Right lobe of liver (tissue), 6 donors: ENCODE measurements around the gene ZFX. TPM values are rescaled to one million over a fixed set of nuclear protein-coding genes. Genes with fewer than 3 reads are reported as not detected.

Experiments
- ATAC-seq, 4 donors: fragments of 200-7000 bp; cut with Tn5 transposase; one replicate each; pipeline ENCODE4 v1.9.1; 2020; ENCODE audit warnings: mild to moderate bottlenecking in 4 of 4, moderate library complexity in 4 of 4
- DNase-seq, 3 donors: peaks; one replicate each; pipeline ENCODE4 v3.0.0-alpha.2; 2020
- H3K27ac ChIP-seq, 3 donors: fragments of 200-600 bp; one replicate each; pipeline ENCODE4 v1.8.0; 2022
- H3K27me3 ChIP-seq, 2 donors: fragments of 200-600 bp; one replicate each; pipeline ENCODE4 v1.8.0; 2022
- H3K36me3 ChIP-seq, 4 donors: fragments of 200-600 bp; sonication (generic) in 1 of 4; one replicate each; pipeline versions ENCODE4 v1.5.1 to v1.8.0; 2017 to 2022; ENCODE audit warnings: control low read depth in 1 of 4
- H3K4me1 ChIP-seq, 4 donors: fragments of 200-600 bp; sonication (generic) in 1 of 4; one replicate each; pipeline versions ENCODE4 v1.5.1 to v1.8.0; 2017 to 2022; ENCODE audit warnings: control low read depth in 1 of 4
- H3K4me3 ChIP-seq, 3 donors: fragments of 200-600 bp; one replicate each; pipeline ENCODE4 v1.8.0; 2022
- H3K9me3 ChIP-seq, 4 donors: fragments of 200-600 bp; sonication (generic) in 1 of 4; one replicate each; pipeline versions ENCODE4 v1.5.1 to v1.8.0; 2017 to 2022; ENCODE audit warnings: control low read depth in 1 of 4
- CTCF ChIP-seq, 4 donors: fragments of 200-600 bp in 3 of 4; fragments of 450-650 bp in 1 of 4; IDR thresholded peaks; one replicate each; pipeline versions ENCODE4 v1.5.1 to v1.8.0; 2016 to 2022; ENCODE audit warnings: antibody characterized with exemption in 4 of 4, mild to moderate bottlenecking in 2 of 4
- POLR2A ChIP-seq: fragments of 450-650 bp; IDR thresholded peaks from one replicate; pipeline ENCODE4 v1.6.1; 2017; ENCODE audit warnings: antibody characterized with exemption, mild to moderate bottlenecking
- WGBS: methylation state at CpG from one replicate; pipeline ENCODE4 v1.1.6; 2018; ENCODE audit warnings: low coverage, low lambda C conversion rate; ENCODE audit not compliant: insufficient coverage; ENCODE audit errors: missing lambda C conversion rate; 5-methylcytosine and 5-hydroxymethylcytosine counted together
- intact Hi-C, 2 donors: fragments of 100-400 bp; cut with DNase I; formaldehyde crosslinking; loops; one replicate each; pipeline versions ENCODE4 v1.11.2 to v1.14.1; 2022
- total RNA-seq, 6 experiments: library from RNA; depleted of rRNA in 2 of 6; stranded (reverse); fragments of >200 nt in 2 of 6; fragmentation: NEBNext Ultra II Directional in 3 of 6; extraction: Animal tissue kit (Norgen Biotek cat#: 25700) in 3 of 6; gene quantifications; one replicate each; pipeline versions ENCODE4 v1.1.0 to v1.2.4, GENCODE V29; 2016 to 2023
- donor health status: DM: no; HTN: yes; CAD: no.
- donor health status: DM: no; HTN: no; CAD: no.
- donor health status: DM: no; HTN: no; CAD: no.
- donor health status: DM: no; HTN: yes; CAD: no.
- donor health status: DM: no; HTN: yes; CAD: no.

ZFX gene
- total RNA-seq, 6 experiments from 2014 or later: 16.4 to 31.7 (median 23.5) TPM

DNA sequence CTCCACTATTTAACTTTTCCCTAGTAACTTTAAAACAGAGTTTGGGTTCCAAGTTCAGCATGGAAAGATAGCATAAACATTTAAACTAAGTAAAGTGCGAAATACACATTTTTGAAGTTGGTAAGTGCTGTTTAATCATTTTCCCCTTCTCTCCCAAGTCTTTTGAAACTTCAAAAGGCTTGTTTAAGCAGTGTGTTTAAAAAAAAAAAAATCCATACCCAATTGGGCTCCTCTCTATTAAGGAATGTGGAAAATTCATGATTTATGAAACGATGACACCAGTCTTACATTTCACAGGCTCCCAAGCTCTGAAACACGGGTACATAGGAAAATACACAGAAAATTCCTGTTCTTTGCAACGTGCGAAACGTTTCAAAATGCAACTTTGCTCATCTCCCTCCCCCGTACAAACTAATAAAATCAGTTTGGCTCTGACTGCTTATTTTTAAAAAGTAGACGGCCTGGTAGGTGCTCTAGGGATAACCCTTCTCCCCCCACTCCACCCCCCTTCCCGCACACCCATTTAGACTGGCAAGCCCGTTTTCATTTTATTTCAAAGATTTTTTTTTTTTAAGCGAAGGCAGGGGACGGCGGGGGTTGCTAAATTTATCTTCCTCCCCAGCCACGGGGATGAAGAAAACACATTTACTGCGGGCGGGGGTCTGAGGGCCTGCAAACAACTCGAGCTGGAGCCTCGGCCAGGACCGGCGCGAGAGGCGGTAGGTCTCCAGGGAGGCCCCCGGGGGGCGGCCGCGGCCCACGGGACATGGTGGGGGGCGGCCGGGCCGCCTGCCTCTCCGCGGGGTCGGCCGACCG is 786 bp upstream of the ZFX start:
- Histone ChIP-seq H3K27ac (peak overlapping the region; percentile 94 to 98 (median 97)), H3K9me3 (no peaks in the 10 kb centered on the region), H3K4me3 (peak overlapping the region; percentile 51 to 71 (median 58)), H3K36me3 (no peaks in the 10 kb centered on the region), H3K27me3 (no peaks in the 10 kb centered on the region), H3K4me1 (peaks cover 0 to 39% (median 12%) of the 10 kb centered on the region in 4 donors)
- ATAC-seq: no peak
- under 1% methylated on average over 33 of the region's 35 CpGs for WGBS
- intact Hi-C loops: no loop called here
- TF ChIP-seq CTCF (IDR thresholded peaks at IDR 0.05) (no peak), POLR2A (no peak)
- no peak for DNase-seq

DNA sequence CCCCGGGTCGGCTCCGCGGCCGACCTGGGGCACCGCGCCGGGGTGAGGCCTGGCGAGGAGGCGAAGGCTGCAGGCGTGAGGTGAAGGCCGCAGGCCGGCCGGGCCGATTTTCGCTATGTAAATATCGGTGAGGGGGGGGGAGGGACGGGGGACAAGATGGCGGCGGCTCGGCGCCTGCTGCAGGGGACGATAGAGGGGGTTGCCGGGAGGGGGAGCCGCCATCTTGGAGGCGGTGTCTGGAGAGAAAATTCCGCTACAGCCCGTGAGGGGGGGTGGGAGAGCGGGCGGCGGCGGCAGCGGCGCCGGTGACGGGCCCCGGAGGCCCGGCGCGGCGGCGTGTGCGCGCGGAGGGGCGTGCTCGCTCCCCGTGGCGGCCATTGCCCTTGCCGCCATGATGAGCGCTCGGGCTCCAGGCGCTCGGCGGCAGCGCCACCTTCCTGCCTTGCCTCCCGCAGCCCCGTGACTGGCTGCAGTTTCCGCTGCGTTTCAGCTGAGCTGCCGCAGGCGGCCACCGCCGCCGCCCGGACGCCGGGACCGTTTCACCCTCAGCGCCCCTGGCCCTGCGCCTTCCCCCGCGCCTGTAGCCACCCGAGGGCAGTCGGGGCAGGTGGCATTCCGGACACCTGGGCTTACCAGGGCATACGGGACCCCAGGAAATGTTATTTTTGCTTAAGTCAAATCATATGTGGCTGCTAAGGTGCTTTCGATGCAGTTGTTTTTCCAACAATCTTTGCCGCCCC is 692 bp downstream of the ZFX start:
- Histone ChIP-seq H3K27ac (peak overlapping the region; percentile 94 to 98 (median 97)), H3K4me3 (peak overlapping the region; percentile 71 to 83 (median 71)), H3K4me1 (peaks cover 0 to 52% (median 15%) of the 10 kb centered on the region in 4 donors), H3K36me3 (no peaks in the 10 kb centered on the region), H3K27me3 (no peaks in the 10 kb centered on the region), H3K9me3 (no peaks in the 10 kb centered on the region)
- ATAC-seq (peak; percentile 79 to 92 (median 82)), DNase-seq (peak; percentile 85 to 96 (median 93))
- intact Hi-C loops: no loop called here
- 0% methylated on average over 8 of the region's 79 CpGs for WGBS
- TF ChIP-seq CTCF (IDR thresholded peaks at IDR 0.05): peak; percentile 49 to 61 (median 50)
- no peak for TF ChIP-seq POLR2A

DNA sequence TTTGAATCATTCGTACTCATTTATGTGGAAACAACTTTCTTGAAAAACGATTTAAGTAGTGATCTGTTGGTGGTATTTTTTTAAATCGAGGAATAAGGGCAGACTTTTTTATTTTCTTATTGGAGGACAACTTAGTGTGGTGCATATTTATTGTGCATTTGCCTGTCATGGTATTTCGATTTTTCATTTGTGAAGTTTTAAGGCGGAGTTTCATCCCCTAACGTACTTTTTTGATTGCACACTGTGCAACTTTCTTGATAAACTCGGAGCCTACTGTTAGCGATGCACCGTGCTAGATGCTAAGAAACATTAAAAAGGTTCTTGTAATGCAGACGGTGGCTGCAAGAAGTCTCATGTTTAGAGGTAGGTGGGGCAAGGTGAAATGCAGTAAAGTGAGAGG is 1.4 kb downstream of the ZFX start:
- H3K27me3 ChIP-seq: no peaks in the 10 kb centered on the region
- H3K27ac ChIP-seq: peak overlapping the region; percentile 94 to 98 (median 97)
- peak overlapping the region; percentile 71 to 83 (median 71) for H3K4me3 ChIP-seq
- intact Hi-C loops: no loop called here
- H3K36me3 ChIP-seq: no peaks in the 10 kb centered on the region
- no peak for ATAC-seq
- DNase-seq: no peak
- under 1% methylated on average over 10 of the region's 10 CpGs for WGBS
- no peaks in the 10 kb centered on the region for H3K9me3 ChIP-seq
- TF ChIP-seq POLR2A: no peak
- no peak for TF ChIP-seq CTCF (IDR thresholded peaks at IDR 0.05)
- peaks cover 0 to 51% (median 15%) of the 10 kb centered on the region in 4 donors for H3K4me1 ChIP-seq

GRCh38 chrX:24151513-24151912 is 2.0 kb downstream of the ZFX start:
- ATAC-seq (no peak), DNase-seq (no peak)
- 47% methylated on average over 7 of the region's 8 CpGs for WGBS
- intact Hi-C loops: no loop called here
- Histone ChIP-seq H3K4me1 (peaks cover 0 to 46% (median 15%) of the 10 kb centered on the region in 4 donors), H3K27me3 (no peaks in the 10 kb centered on the region), H3K4me3 (peak overlapping the region; percentile 71 to 83 (median 71)), H3K36me3 (no peaks in the 10 kb centered on the region), H3K27ac (peak overlapping the region in 2 of 3 donors; percentile 97 to 98), H3K9me3 (no peaks in the 10 kb centered on the region)
- no peak for TF ChIP-seq POLR2A
- no peak for TF ChIP-seq CTCF (IDR thresholded peaks at IDR 0.05)
